Activated T-cell treated with anti-CD3 and anti-CD28 coated beads, Interleukin-2, amount 50 U/mL, for 72 hours (primary cell): ENCODE results near the gene DOK6. TPM values are rescaled to one million over a fixed set of nuclear protein-coding genes. Genes with fewer than 3 reads are reported as not detected.
"Not testable (repeated sequence)": the region's sequence is repeated elsewhere in the genome, so short reads cannot be mapped to it uniquely, and the experiment has no call there.

Experiments
- ATAC-seq, 2 donors: fragments of 150-1000 bp; cut with Tn5 transposase; replicated peaks in 1 of 2; 2 replicates each; pipeline ENCODE4 v1.10.0; 2021; ENCODE audit warnings: moderate library complexity in 2 of 2, mild to moderate bottlenecking in 1 of 2
- DNase-seq, 2 donors: peaks; one replicate each; pipeline ENCODE4 v3.0.0; 2021 to 2022; ENCODE audit warnings: mixed read lengths in 1 of 2
- H3K27ac Mint-ChIP-seq: one replicate; pipeline ENCODE4 v1.8.0; 2022; ENCODE audit warnings: mild to moderate bottlenecking, moderate library complexity, mixed read lengths
- H3K27me3 Mint-ChIP-seq: one replicate; pipeline ENCODE4 v1.8.0; 2022; ENCODE audit warnings: low read depth, mixed read lengths
- H3K36me3 Mint-ChIP-seq, 2 donors: one replicate each; pipeline ENCODE4 v1.8.0; 2022; ENCODE audit warnings: mixed read lengths in 2 of 2, mild to moderate bottlenecking in 1 of 2; ENCODE audit not compliant: insufficient read depth in 2 of 2
- H3K4me1 Mint-ChIP-seq: one replicate; pipeline ENCODE4 v1.8.0; 2022; ENCODE audit warnings: low read depth, mixed read lengths
- H3K4me3 Mint-ChIP-seq, 2 donors: one replicate each; pipeline ENCODE4 v1.8.0; 2022; ENCODE audit warnings: mild to moderate bottlenecking in 2 of 2, mixed read lengths in 2 of 2, moderate library complexity in 2 of 2
- H3K9me3 Mint-ChIP-seq, 2 donors: one replicate each; pipeline ENCODE4 v1.8.0; 2022; ENCODE audit warnings: mixed read lengths in 2 of 2
- total RNA-seq, 2 donors: library from RNA; stranded (reverse); gene quantifications; one replicate each; pipeline ENCODE4 v1.2.3, GENCODE V29; 2022

Gene DOK6
- total RNA-seq, 2 donors from 2014 or later: not detected

- H3K27me3 Mint-ChIP-seq: no peaks in the 10 kb centered on the region
- H3K9me3 Mint-ChIP-seq: no peaks in the 10 kb centered on the region
- H3K36me3 Mint-ChIP-seq: peaks cover 10 to 18% of the 10 kb centered on the region in 2 donors
- no peak for DNase-seq
- ATAC-seq: no peak
- H3K27ac Mint-ChIP-seq: peak overlapping the region; percentile 73
- peaks cover 15% of the 10 kb centered on the region for H3K4me1 Mint-ChIP-seq
- no peak overlapping the region for H3K4me3 Mint-ChIP-seq
Observed at GRCh38 chr18:69872661-69873060, 472.0 kb downstream of the DOK6 start.

- H3K36me3 Mint-ChIP-seq: peaks cover 15 to 18% of the 10 kb centered on the region in 2 donors
- peaks cover 15% of the 10 kb centered on the region for H3K4me1 Mint-ChIP-seq
- no peak overlapping the region for H3K4me3 Mint-ChIP-seq
- peak overlapping the region; percentile 64 for H3K27ac Mint-ChIP-seq
- H3K9me3 Mint-ChIP-seq: peaks cover 2 to 4% of the 10 kb centered on the region in 2 donors
- ATAC-seq (no peak), DNase-seq (no peak)
- H3K27me3 Mint-ChIP-seq: no peaks in the 10 kb centered on the region
Observed at GRCh38 chr18:69874058-69874457, 473.4 kb downstream of the DOK6 start.

GRCh38 chr18:69876490-69876889 is 475.8 kb downstream of the DOK6 start:
- Mint-ChIP-seq H3K27me3 (no peaks in the 10 kb centered on the region), H3K4me1 (peaks cover 23% of the 10 kb centered on the region), H3K36me3 (peaks cover 19 to 21% of the 10 kb centered on the region in 2 donors), H3K4me3 (no peak overlapping the region), H3K27ac (no peak overlapping the region), H3K9me3 (peaks cover 9% of the 10 kb centered on the region in 2 donors)
- DNase-seq (no peak), ATAC-seq (no peak)

- Mint-ChIP-seq H3K27me3 (no peaks in the 10 kb centered on the region), H3K36me3 (peaks cover 18 to 21% of the 10 kb centered on the region in 2 donors), H3K4me3 (no peak overlapping the region), H3K27ac (no peak overlapping the region), H3K9me3 (peaks cover 9% of the 10 kb centered on the region in 2 donors), H3K4me1 (peaks cover 31% of the 10 kb centered on the region)
- ATAC-seq (no peak), DNase-seq (no peak)
Observed at GRCh38 chr18:69878213-69878933, 477.7 kb downstream of the DOK6 start.

GRCh38 chr18:69879051-69879450 is 478.4 kb downstream of the DOK6 start:
- H3K27me3 Mint-ChIP-seq, ATAC-seq, H3K4me3 Mint-ChIP-seq, DNase-seq, H3K9me3 Mint-ChIP-seq, H3K27ac Mint-ChIP-seq: not testable (repeated sequence)
- Mint-ChIP-seq H3K36me3 (peaks cover 18 to 21% of the 10 kb centered on the region in 2 donors), H3K4me1 (peaks cover 36% of the 10 kb centered on the region)

GRCh38 chr18:69880083-69880482 is 479.4 kb downstream of the DOK6 start:
- H3K4me1 Mint-ChIP-seq: peaks cover 38% of the 10 kb centered on the region
- ATAC-seq (no peak), DNase-seq (no peak)
- H3K9me3 Mint-ChIP-seq: peaks cover 9% of the 10 kb centered on the region in 2 donors
- H3K4me3 Mint-ChIP-seq: no peak overlapping the region
- H3K36me3 Mint-ChIP-seq: peaks cover 17 to 24% of the 10 kb centered on the region in 2 donors
- no peak overlapping the region for H3K27ac Mint-ChIP-seq
- H3K27me3 Mint-ChIP-seq: no peaks in the 10 kb centered on the region

- H3K27ac Mint-ChIP-seq: peak overlapping the region; percentile 98
- peak in 1 of 2 donors; percentile 32 for ATAC-seq
- peaks cover 9% of the 10 kb centered on the region in 2 donors for H3K9me3 Mint-ChIP-seq
- no peak for DNase-seq
- peaks cover 15 to 30% of the 10 kb centered on the region in 2 donors for H3K36me3 Mint-ChIP-seq
- peak overlapping the region in 1 of 2 donors; percentile 82 for H3K4me3 Mint-ChIP-seq
- peaks cover 58% of the 10 kb centered on the region for H3K4me1 Mint-ChIP-seq
- no peaks in the 10 kb centered on the region for H3K27me3 Mint-ChIP-seq
Observed at GRCh38 chr18:69882965-69883668, 482.4 kb downstream of the DOK6 start.

- peaks cover 7 to 9% of the 10 kb centered on the region in 2 donors for H3K9me3 Mint-ChIP-seq
- H3K27me3 Mint-ChIP-seq: no peaks in the 10 kb centered on the region
- peaks cover 65% of the 10 kb centered on the region for H3K4me1 Mint-ChIP-seq
- no peak for ATAC-seq
- peak overlapping the region; percentile 98 for H3K27ac Mint-ChIP-seq
- no peak for DNase-seq
- H3K4me3 Mint-ChIP-seq: peak overlapping the region in 1 of 2 donors; percentile 22
- peaks cover 13 to 28% of the 10 kb centered on the region in 2 donors for H3K36me3 Mint-ChIP-seq
Observed at GRCh38 chr18:69883781-69884180, 483.1 kb downstream of the DOK6 start.

GRCh38 chr18:69885355-69885754 is 484.7 kb downstream of the DOK6 start:
- H3K9me3 Mint-ChIP-seq: peaks cover 0 to 1% of the 10 kb centered on the region in 2 donors
- H3K4me1 Mint-ChIP-seq: peaks cover 72% of the 10 kb centered on the region
- no peak for DNase-seq
- peak overlapping the region; percentile 95 for H3K27ac Mint-ChIP-seq
- no peak for ATAC-seq
- peak overlapping the region; percentile 62 to 78 for H3K4me3 Mint-ChIP-seq
- H3K36me3 Mint-ChIP-seq: peaks cover 3 to 21% of the 10 kb centered on the region in 2 donors
- no peaks in the 10 kb centered on the region for H3K27me3 Mint-ChIP-seq

GRCh38 chr18:69885841-69886531 is 485.3 kb downstream of the DOK6 start:
- H3K36me3 Mint-ChIP-seq: peaks cover 6 to 26% of the 10 kb centered on the region in 2 donors
- H3K27ac Mint-ChIP-seq: peak overlapping the region; percentile 95
- no peaks in the 10 kb centered on the region for H3K27me3 Mint-ChIP-seq
- peaks cover 78% of the 10 kb centered on the region for H3K4me1 Mint-ChIP-seq
- peak; percentile 71 to 72 for DNase-seq
- peak; percentile 81 for ATAC-seq
- H3K9me3 Mint-ChIP-seq: peaks cover 0 to 2% of the 10 kb centered on the region in 2 donors
- peak overlapping the region; percentile 62 to 78 for H3K4me3 Mint-ChIP-seq

- DNase-seq: no peak
- Mint-ChIP-seq H3K9me3 (peaks cover 3 to 7% of the 10 kb centered on the region in 2 donors), H3K36me3 (peaks cover 13 to 37% of the 10 kb centered on the region in 2 donors), H3K4me3 (peak overlapping the region; percentile 31 to 66), H3K4me1 (peaks cover 90% of the 10 kb centered on the region), H3K27ac (peak overlapping the region; percentile 66), H3K27me3 (no peaks in the 10 kb centered on the region)
- no peak for ATAC-seq
Observed at GRCh38 chr18:69887256-69887655, 486.6 kb downstream of the DOK6 start.

GRCh38 chr18:69889009-69889408 is 488.3 kb downstream of the DOK6 start:
- DNase-seq (peak in 1 of 2 donors; percentile 40), ATAC-seq (peak; percentile 46 to 50)
- Mint-ChIP-seq H3K4me3 (peak overlapping the region; percentile 44 to 71), H3K27me3 (no peaks in the 10 kb centered on the region), H3K4me1 (peaks cover 93% of the 10 kb centered on the region), H3K9me3 (peaks cover 3 to 7% of the 10 kb centered on the region in 2 donors), H3K27ac (peak overlapping the region; percentile 72), H3K36me3 (peaks cover 21 to 48% of the 10 kb centered on the region in 2 donors)

- peaks cover 82% of the 10 kb centered on the region for H3K4me1 Mint-ChIP-seq
- H3K9me3 Mint-ChIP-seq: peaks cover 3 to 7% of the 10 kb centered on the region in 2 donors
- H3K27me3 Mint-ChIP-seq: no peaks in the 10 kb centered on the region
- peaks cover 19 to 45% of the 10 kb centered on the region in 2 donors for H3K36me3 Mint-ChIP-seq
- H3K27ac Mint-ChIP-seq: peak overlapping the region; percentile 77
- DNase-seq: no peak
- peak overlapping the region; percentile 12 to 44 for H3K4me3 Mint-ChIP-seq
- peak; percentile 29 to 42 for ATAC-seq
Observed at GRCh38 chr18:69890558-69890957, 489.9 kb downstream of the DOK6 start.
